Stimulated activated effector memory CD8-positive, alpha-beta T cell treated with anti-CD3 and anti-CD28 coated beads, Interleukin-12 subunit alpha, Interleukin-12 subunit beta, amount 100 ng/mL, for 72 hours (primary cell): Measurements from ENCODE around the gene PRND.
A peak's percentile ranks its signal among the peaks of the same experiment; 100 is the strongest.
"Not testable (repeated sequence)": the region's sequence is repeated elsewhere in the genome, so short reads cannot be mapped to it uniquely, and the experiment has no call there.

ENCODE experiments used
- ATAC-seq: fragments of 150-1000 bp; cut with Tn5 transposase; 2 replicates; pipeline ENCODE4 v1.10.0; 2021
- DNase-seq, 2 donors: peaks; one replicate each; pipeline ENCODE4 v3.0.0; 2021 to 2022; ENCODE audit warnings: low spot score in 2 of 2
- H3K27ac Mint-ChIP-seq: one replicate; pipeline ENCODE4 v1.8.0; 2022; ENCODE audit warnings: mild to moderate bottlenecking, mixed read lengths
- H3K36me3 Mint-ChIP-seq: one replicate; pipeline ENCODE4 v1.8.0; 2022; ENCODE audit warnings: mild to moderate bottlenecking, mixed read lengths
- H3K4me1 Mint-ChIP-seq: one replicate; pipeline ENCODE4 v1.8.0; 2022; ENCODE audit warnings: mixed read lengths
- H3K4me3 Mint-ChIP-seq: one replicate; pipeline ENCODE4 v1.8.0; 2022; ENCODE audit warnings: mild to moderate bottlenecking, mixed read lengths
- H3K9me3 Mint-ChIP-seq: one replicate; pipeline ENCODE4 v1.8.0; 2022; ENCODE audit warnings: mixed read lengths

Gene PRND

GRCh38 chr20:4720041-4720976 is 1.4 kb upstream of the PRND start:
- peaks cover 12% of the 10 kb centered on the region for H3K4me1 Mint-ChIP-seq
- peak; percentile 81 for ATAC-seq
- no peaks in the 10 kb centered on the region for H3K9me3 Mint-ChIP-seq
- peak; percentile 63 to 84 for DNase-seq
- H3K27ac Mint-ChIP-seq = peak overlapping the region; percentile 46
- no peaks in the 10 kb centered on the region for H3K36me3 Mint-ChIP-seq
- no peak overlapping the region for H3K4me3 Mint-ChIP-seq

- ATAC-seq (no peak), DNase-seq (no peak)
- Mint-ChIP-seq H3K27ac (no peak overlapping the region), H3K4me1 (peaks cover 12% of the 10 kb centered on the region), H3K36me3 (no peaks in the 10 kb centered on the region), H3K9me3 (no peaks in the 10 kb centered on the region), H3K4me3 (no peak overlapping the region)
Measured at GRCh38 chr20:4720977-4721349, 746 bp upstream of the PRND start.

GRCh38 chr20:4722571-4722970 is 862 bp downstream of the PRND start:
- no peaks in the 10 kb centered on the region for H3K36me3 Mint-ChIP-seq
- no peak overlapping the region for H3K27ac Mint-ChIP-seq
- H3K4me1 Mint-ChIP-seq = peaks cover 19% of the 10 kb centered on the region
- no peak overlapping the region for H3K4me3 Mint-ChIP-seq
- DNase-seq = no peak
- ATAC-seq = no peak
- no peaks in the 10 kb centered on the region for H3K9me3 Mint-ChIP-seq

- H3K27ac Mint-ChIP-seq = no peak overlapping the region
- no peaks in the 10 kb centered on the region for H3K36me3 Mint-ChIP-seq
Measured at GRCh38 chr20:4722993-4723392, 1.3 kb downstream of the PRND start.

GRCh38 chr20:4723553-4723952 is 1.8 kb downstream of the PRND start:
- H3K4me3 Mint-ChIP-seq, H3K9me3 Mint-ChIP-seq, H3K27ac Mint-ChIP-seq, DNase-seq, ATAC-seq, H3K36me3 Mint-ChIP-seq: not testable (repeated sequence)
- peaks cover 19% of the 10 kb centered on the region for H3K4me1 Mint-ChIP-seq

More at GRCh38 chr20:4722993-4723392, 1.3 kb downstream of the PRND start:
- no peak for DNase-seq
- no peak for ATAC-seq
- peaks cover 19% of the 10 kb centered on the region for H3K4me1 Mint-ChIP-seq
- H3K9me3 Mint-ChIP-seq = no peaks in the 10 kb centered on the region
- H3K4me3 Mint-ChIP-seq = no peak overlapping the region

GRCh38 chr20:4724459-4725262 is 3.0 kb downstream of the PRND start:
- no peaks in the 10 kb centered on the region for H3K36me3 Mint-ChIP-seq
- no peak overlapping the region for H3K4me3 Mint-ChIP-seq
- H3K27ac Mint-ChIP-seq = no peak overlapping the region
- H3K9me3 Mint-ChIP-seq = no peaks in the 10 kb centered on the region
- DNase-seq (no peak), ATAC-seq (no peak)
- peaks cover 25% of the 10 kb centered on the region for H3K4me1 Mint-ChIP-seq

- DNase-seq (no peak), ATAC-seq (no peak)
- Mint-ChIP-seq H3K4me3 (no peak overlapping the region), H3K36me3 (no peaks in the 10 kb centered on the region), H3K4me1 (peaks cover 21% of the 10 kb centered on the region), H3K9me3 (no peaks in the 10 kb centered on the region), H3K27ac (no peak overlapping the region)
Measured at GRCh38 chr20:4725263-4725550, 3.5 kb downstream of the PRND start.

- DNase-seq (no peak), ATAC-seq (peak; percentile 64)
- H3K36me3 Mint-ChIP-seq = no peaks in the 10 kb centered on the region
- peak overlapping the region; percentile 3 for H3K4me3 Mint-ChIP-seq
- no peak overlapping the region for H3K27ac Mint-ChIP-seq
- H3K9me3 Mint-ChIP-seq = no peaks in the 10 kb centered on the region
- H3K4me1 Mint-ChIP-seq = peaks cover 13% of the 10 kb centered on the region
Measured at GRCh38 chr20:4726710-4727397, 5.1 kb downstream of the PRND start.

GRCh38 chr20:4728120-4728760 is 6.5 kb downstream of the PRND start:
- Mint-ChIP-seq H3K36me3 (no peaks in the 10 kb centered on the region), H3K4me3 (no peak overlapping the region), H3K9me3 (no peaks in the 10 kb centered on the region), H3K4me1 (peaks cover 13% of the 10 kb centered on the region), H3K27ac (no peak overlapping the region)
- no peak for DNase-seq
- no peak for ATAC-seq

GRCh38 chr20:4729265-4729664 is 7.6 kb downstream of the PRND start:
- H3K36me3 Mint-ChIP-seq = no peaks in the 10 kb centered on the region
- DNase-seq = no peak
- ATAC-seq = peak; percentile 89
- H3K27ac Mint-ChIP-seq = no peak overlapping the region
- H3K4me3 Mint-ChIP-seq = no peak overlapping the region
- no peaks in the 10 kb centered on the region for H3K9me3 Mint-ChIP-seq
- peaks cover 13% of the 10 kb centered on the region for H3K4me1 Mint-ChIP-seq

GRCh38 chr20:4730780-4731179 is 9.1 kb downstream of the PRND start:
- Mint-ChIP-seq H3K9me3 (no peaks in the 10 kb centered on the region), H3K27ac (no peak overlapping the region), H3K4me1 (peaks cover 13% of the 10 kb centered on the region), H3K4me3 (no peak overlapping the region), H3K36me3 (no peaks in the 10 kb centered on the region)
- no peak for DNase-seq
- ATAC-seq = no peak

GRCh38 chr20:4736875-4737274 is 15.2 kb downstream of the PRND start:
- H3K9me3 Mint-ChIP-seq = no peaks in the 10 kb centered on the region
- no peaks in the 10 kb centered on the region for H3K36me3 Mint-ChIP-seq
- H3K27ac Mint-ChIP-seq = no peak overlapping the region
- H3K4me3 Mint-ChIP-seq = no peak overlapping the region
- ATAC-seq = no peak
- DNase-seq = no peak
- H3K4me1 Mint-ChIP-seq = peaks cover 6% of the 10 kb centered on the region

GRCh38 chr20:4737857-4738627 is 16.3 kb downstream of the PRND start:
- peaks cover 6% of the 10 kb centered on the region for H3K4me1 Mint-ChIP-seq
- H3K36me3 Mint-ChIP-seq = no peaks in the 10 kb centered on the region
- H3K4me3 Mint-ChIP-seq = no peak overlapping the region
- H3K9me3 Mint-ChIP-seq = no peaks in the 10 kb centered on the region
- DNase-seq (no peak), ATAC-seq (no peak)
- H3K27ac Mint-ChIP-seq = no peak overlapping the region

GRCh38 chr20:4740774-4741431 is 19.2 kb downstream of the PRND start:
- H3K36me3 Mint-ChIP-seq = no peaks in the 10 kb centered on the region
- ATAC-seq = peak; percentile 53
- H3K27ac Mint-ChIP-seq = no peak overlapping the region
- H3K4me1 Mint-ChIP-seq = peaks cover 6% of the 10 kb centered on the region
- H3K9me3 Mint-ChIP-seq = no peaks in the 10 kb centered on the region
- DNase-seq = peak; percentile 50 to 84
- H3K4me3 Mint-ChIP-seq = no peak overlapping the region
